HK-2 (cell line): ENCODE measurements around the gene CRABP1.
"Not testable (repeated sequence)": the region's sequence is repeated elsewhere in the genome, so short reads cannot be mapped to it uniquely, and the experiment has no call there.

ENCODE experiments used
- DNase-seq: peaks from one replicate; pipeline ENCODE4 v3.0.0-alpha.2; 2018; ENCODE audit not compliant: unreplicated experiment

The CRABP1 gene

DNA sequence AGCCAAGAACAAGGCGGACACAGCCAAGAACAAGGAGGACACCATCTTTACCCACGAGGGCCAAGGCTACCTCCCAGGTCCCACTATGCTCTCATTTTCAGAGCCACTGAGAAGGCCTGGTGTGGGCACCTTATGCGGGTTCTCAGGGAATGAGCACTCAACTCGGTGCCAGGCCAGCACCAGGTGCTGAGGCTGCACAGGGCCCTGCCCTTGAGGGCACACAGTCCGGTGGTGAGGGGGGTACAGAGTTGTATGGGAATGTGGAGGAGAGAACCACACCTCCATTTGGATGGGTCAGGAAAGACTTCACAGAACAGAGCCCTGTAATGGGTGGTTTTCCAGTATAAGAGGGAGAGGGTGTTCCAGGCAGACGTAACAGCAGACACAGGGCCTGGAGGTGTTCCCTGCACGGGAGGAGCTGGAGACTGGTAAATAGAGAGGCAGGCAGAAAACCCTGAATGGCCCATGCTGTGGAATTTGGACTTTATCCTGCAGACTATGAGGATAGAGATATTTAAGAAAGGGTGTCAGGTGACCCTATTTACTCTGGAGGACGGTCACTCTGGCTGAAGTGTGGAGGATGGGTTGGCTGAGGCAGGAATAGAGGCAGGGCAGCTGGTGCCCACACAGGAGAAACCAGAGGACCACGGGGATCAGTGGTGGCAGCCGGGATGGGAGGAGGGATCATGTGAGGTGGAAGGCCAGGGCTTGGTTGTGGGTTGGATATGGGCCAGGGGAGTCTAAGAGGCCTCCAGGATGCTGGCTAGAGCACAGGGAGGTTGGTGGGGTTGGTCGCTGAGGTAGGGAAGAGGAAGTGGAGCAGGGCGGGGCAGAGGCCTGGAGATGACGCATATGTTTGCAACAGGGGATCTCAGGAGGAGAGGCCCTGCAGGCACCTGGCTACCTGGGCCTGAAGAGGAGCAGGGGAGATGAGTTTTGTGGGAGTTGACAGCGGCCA is 34.6 kb downstream of the CRABP1 start:
- DNase-seq, result peak; percentile 17

DNA sequence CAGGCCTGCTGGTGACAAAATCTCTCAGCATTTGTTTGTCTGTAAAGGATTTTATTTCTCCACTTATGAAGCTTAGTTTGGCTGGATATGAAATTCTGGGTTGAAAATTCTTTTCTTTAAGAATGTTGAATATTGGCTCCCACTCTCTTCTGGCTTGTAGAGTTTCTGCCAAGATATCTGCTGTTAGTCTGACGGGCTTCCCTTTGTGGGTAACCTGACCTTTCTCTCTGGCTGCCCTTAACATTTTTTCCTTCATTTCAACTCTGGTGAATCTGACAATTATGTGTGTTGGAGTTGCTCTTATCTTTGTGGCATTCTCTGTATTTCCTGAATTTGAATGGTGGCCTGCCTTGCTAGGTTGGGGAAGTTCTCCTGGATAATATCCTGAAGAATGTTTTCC is 40.0 kb downstream of the CRABP1 start:
- DNase-seq, result not testable (repeated sequence)

DNA sequence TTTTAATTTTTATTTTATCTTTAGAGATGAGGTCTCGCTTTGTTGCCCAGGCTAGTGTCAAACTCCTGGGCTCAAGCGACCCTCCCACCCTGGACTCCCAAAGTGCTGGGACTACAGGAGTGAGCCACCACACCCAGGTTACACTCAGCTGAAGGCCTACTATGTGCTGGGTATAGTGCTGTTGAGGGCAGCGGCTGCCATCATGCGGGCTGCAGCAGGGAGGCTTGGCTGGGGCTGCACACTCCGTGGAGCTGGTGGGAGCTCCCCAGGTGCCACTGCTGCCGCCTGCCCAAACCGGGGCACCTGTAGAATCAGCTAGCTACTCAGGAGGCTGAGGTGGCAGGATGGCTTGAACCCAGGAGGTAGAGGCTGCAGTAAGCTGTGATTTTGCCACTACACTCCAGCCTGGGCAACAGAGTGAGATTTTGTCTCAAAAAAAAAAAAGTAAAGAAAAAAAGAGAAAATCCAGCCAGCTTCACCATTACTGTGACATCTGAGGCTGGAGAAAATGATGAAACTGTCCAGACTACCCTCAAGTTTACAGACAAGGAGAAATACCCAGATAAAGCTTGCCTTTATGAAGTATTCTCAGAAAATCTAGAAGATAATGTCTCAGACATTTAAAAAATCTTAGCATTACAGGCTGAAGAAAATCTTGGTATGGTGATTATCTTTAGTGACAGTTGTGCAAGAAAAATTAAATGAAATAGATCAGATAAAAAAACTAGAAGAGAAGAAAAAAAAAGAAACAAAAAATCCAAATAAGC is 42.1 kb downstream of the CRABP1 start:
- no peak for DNase-seq

- DNase-seq, result no peak
These were observed 44.5 kb downstream of the CRABP1 start for GRCh38 chr15:78384651-78385050.

- no peak for DNase-seq
These were observed 47.3 kb downstream of the CRABP1 start for GRCh38 chr15:78387246-78388037.

- DNase-seq, result no peak
These were observed 48.7 kb downstream of the CRABP1 start for GRCh38 chr15:78388865-78389264.

- no peak for DNase-seq
These were observed 49.2 kb downstream of the CRABP1 start for GRCh38 chr15:78389322-78389721.

DNA sequence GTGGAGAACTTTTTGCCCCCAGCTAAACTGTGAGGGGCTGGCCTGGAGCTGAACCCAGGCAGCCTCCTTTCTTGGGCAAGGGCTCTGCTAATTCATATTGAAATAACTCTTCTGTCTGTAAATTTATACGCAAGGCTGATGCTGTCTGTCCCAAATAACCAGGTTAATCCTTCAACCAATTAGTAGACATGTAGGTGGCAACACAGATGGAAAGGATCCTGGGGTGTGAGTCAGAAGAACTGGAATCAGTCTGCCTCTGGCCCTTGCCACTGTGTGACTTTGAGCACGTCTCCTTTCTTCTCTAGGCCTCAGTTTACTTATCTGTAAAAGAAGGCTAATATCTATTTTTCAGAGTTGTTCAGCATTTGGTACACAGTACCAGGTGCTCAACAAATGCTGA is 49.6 kb downstream of the CRABP1 start:
- no peak for DNase-seq

DNA sequence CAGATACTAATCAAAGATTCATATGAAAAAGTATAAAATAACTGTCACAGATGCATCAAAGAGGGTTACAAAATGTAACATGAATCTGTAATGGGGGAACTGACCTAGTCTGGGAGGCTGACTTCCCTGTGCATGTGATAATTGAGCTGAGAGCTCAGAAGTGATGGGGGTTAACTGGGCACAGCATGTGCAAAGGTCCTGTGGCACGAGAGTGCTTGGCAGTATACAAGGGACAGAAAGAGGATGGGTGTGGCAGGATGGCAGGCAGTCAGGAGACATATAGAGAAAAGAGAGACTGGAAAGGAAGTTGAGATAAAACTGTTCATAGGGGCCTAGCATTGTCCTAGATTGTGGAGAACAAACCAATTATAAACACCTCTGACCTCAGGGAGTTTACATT is 50.1 kb downstream of the CRABP1 start:
- DNase-seq, result no peak

- DNase-seq, result no peak
These were observed 50.7 kb downstream of the CRABP1 start for GRCh38 chr15:78390826-78391225.

DNA sequence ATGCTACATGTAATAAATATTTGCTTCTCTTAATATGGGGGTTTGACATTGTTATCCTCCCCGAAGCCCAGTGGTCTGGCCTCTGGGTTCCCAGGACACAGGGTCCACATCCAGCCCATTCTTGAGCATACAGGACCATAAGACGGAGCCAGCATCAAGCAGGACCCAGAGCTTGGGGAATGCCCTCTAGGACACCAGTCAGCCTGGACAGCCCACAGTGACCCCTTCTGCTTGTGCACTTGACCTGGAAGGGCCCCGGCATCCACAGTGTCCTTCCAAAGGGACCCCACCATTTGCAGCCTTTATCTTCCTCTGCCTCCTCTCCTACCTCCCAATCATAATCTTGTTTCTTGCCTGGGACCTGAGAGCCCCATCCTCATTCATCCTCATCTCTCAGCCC is 51.6 kb downstream of the CRABP1 start:
- DNase-seq, result no peak

DNA sequence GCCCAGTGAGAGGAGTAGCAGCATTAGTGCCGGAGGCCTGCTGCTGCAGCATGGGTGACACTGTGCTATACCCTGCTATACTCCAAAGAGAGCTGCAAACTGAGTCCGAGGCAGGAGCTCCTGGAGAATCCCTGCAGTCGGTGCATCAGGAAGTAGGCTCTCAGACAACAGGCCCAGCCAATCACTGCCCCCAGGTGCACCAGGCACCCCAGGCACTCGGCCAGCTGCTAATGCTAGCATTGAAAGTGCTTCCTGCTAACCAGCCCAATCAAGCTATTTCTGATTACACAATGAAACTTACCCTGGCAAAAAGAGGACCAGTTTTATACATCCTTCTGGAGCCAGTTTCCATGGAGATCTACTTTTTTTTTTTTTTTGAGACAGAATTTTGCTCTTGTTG is 52.3 kb downstream of the CRABP1 start:
- DNase-seq, result no peak

DNA sequence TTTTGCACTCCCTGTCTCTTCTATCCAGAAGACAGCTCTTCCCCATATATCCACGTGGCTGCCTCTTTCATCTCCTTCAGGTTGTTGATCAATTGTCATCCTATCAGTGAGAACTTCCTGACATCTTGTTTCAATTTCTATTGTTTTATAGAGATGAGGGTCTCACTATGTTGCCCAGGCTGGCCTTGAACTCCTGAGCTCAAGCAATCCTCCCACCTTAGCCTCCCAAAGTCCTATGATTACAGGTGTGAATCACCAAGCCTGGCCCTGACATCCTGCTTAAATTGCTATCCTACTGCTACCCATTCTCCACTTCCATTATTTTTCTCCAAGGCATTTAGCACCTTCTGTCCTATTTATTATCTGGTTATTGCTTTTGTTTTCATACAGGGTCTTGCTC is 53.0 kb downstream of the CRABP1 start:
- DNase-seq, result no peak

- DNase-seq, result no peak
These were observed 53.9 kb downstream of the CRABP1 start for GRCh38 chr15:78394026-78394425.

- no peak for DNase-seq
These were observed 54.9 kb downstream of the CRABP1 start for GRCh38 chr15:78394981-78395616.

DNA sequence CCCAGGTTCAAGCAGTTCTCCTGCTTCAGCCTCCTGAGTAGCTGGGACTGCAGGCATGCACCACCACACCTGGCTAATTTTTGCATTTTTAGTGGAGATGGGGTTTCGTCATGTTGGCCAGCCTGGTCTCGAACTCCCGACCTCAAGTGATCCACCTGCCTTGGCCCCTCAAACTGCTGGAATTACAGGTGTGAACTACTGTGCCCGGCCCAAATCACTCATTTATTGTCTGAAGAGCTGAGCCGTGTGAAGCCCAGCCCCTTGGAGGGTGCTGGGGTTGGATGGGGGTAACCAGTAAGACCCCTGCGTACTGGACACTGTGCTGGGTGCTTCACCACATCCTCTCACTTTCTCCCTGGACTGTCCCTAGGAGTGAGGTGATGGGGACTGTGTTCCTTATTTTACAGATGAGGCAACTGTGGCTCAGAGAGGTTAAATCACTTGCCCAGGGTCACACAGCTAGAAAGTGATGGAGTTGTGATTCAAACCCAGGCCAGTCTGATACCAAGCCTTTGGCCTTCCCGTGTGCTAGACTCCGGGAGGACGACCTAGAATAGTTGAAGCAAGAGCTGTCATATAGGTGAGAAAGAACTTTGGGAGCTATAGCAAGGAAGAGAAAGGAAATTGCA is 56.1 kb downstream of the CRABP1 start:
- DNase-seq, result no peak

DNA sequence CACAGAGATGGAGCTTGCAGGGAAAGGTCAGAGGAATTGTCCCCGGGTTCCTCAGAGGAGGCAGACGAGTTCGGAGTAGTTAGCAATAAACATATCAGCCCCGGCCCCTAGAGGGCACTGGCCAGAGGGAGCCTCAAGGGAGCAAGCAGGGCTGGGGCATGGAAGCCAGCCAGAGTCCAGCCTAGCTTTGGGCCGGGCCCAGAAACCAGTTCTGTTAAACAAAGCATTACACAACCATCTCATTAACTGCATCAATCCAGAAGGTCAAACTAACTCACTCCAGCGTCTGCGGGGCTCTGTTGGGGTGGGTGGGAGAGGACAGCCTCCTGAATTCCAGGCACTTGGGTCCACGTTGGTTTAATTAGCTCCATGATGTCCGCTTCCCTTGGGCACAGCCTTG is 56.8 kb downstream of the CRABP1 start:
- DNase-seq, result no peak

DNA sequence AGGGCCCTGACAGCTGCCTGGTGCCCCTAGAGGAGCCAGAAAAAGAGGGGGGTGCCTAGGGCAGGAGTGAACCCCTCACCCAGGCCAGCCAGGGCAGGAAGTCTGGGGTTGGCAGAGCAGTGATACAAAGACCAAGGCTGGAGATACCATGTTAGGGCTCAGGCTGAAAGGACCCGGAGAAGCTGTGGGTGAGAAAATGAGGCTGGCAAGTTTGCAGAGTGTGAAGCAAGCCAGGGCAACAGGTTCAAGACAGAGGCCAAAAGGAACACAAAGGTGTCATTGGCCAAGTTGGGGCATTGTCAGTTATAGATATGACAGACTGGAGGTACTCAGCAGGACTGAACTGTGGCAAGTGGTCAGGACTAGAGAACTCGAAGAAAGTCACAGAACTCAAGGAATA is 57.2 kb downstream of the CRABP1 start:
- DNase-seq, result no peak
